Activated T-cell treated with anti-CD3 and anti-CD28 coated beads, Interleukin-2, amount 50 U/mL, for 4 hours (primary cell): ENCODE measurements around the gene ENOX1. TPM values are rescaled to one million over a fixed set of nuclear protein-coding genes. Genes with fewer than 3 reads are reported as not detected.
"Not testable (repeated sequence)": the region's sequence is repeated elsewhere in the genome, so short reads cannot be mapped to it uniquely, and the experiment has no call there.

ENCODE experiments used
- ATAC-seq, 2 donors: fragments of 200-7000 bp; cut with Tn5 transposase; one replicate each; pipeline ENCODE4 v1.10.0; 2021
- DNase-seq: peaks from one replicate; pipeline ENCODE4 v3.0.0-alpha.2; 2020
- H3K27me3 Mint-ChIP-seq: one replicate; pipeline ENCODE4 v1.8.0; 2021; ENCODE audit warnings: low read depth, mixed read lengths
- H3K36me3 Mint-ChIP-seq: one replicate; pipeline ENCODE4 v1.8.0; 2022; ENCODE audit warnings: mixed read lengths; ENCODE audit not compliant: insufficient read depth
- H3K4me1 Mint-ChIP-seq: one replicate; pipeline ENCODE4 v1.8.0; 2021; ENCODE audit warnings: low read depth, mixed read lengths
- H3K4me3 Mint-ChIP-seq: one replicate; pipeline ENCODE4 v1.8.0; 2021; ENCODE audit warnings: mild to moderate bottlenecking, moderate library complexity, mixed read lengths
- H3K9me3 Mint-ChIP-seq: one replicate; pipeline ENCODE4 v1.8.0; 2021; ENCODE audit warnings: mixed read lengths
- total RNA-seq, 3 donors: library from RNA; stranded (reverse); gene quantifications; one replicate each; pipeline ENCODE4 v1.2.1, GENCODE V29; 2021

Gene ENOX1
- total RNA-seq, 3 donors from 2014 or later, result 0.14 TPM; not detected in 2

- H3K4me3 Mint-ChIP-seq, result no peak overlapping the region
- no peaks in the 10 kb centered on the region for H3K27me3 Mint-ChIP-seq
Measured at GRCh38 chr13:43422116-43422515, 364.7 kb downstream of the ENOX1 start.

GRCh38 chr13:43416842-43417241 lies 369.9 kb downstream of the ENOX1 start:
- H3K9me3 Mint-ChIP-seq, H3K4me3 Mint-ChIP-seq, H3K36me3 Mint-ChIP-seq, ATAC-seq, H3K27me3 Mint-ChIP-seq, DNase-seq, H3K4me1 Mint-ChIP-seq: not testable (repeated sequence)

More at GRCh38 chr13:43422116-43422515, 364.7 kb downstream of the ENOX1 start:
- no peaks in the 10 kb centered on the region for H3K4me1 Mint-ChIP-seq
- no peaks in the 10 kb centered on the region for H3K36me3 Mint-ChIP-seq
- H3K9me3 Mint-ChIP-seq, result no peaks in the 10 kb centered on the region
- DNase-seq (no peak), ATAC-seq (no peak)

GRCh38 chr13:43416408-43416807 lies 370.4 kb downstream of the ENOX1 start:
- not testable (repeated sequence) for H3K4me3 Mint-ChIP-seq, H3K4me1 Mint-ChIP-seq, H3K9me3 Mint-ChIP-seq, H3K27me3 Mint-ChIP-seq, H3K36me3 Mint-ChIP-seq, DNase-seq, ATAC-seq

- H3K36me3 Mint-ChIP-seq, H3K4me3 Mint-ChIP-seq, ATAC-seq, H3K9me3 Mint-ChIP-seq, H3K4me1 Mint-ChIP-seq, DNase-seq, H3K27me3 Mint-ChIP-seq: not testable (repeated sequence)
Measured at GRCh38 chr13:43415903-43416391, 370.8 kb downstream of the ENOX1 start.

GRCh38 chr13:43414111-43414510 lies 372.7 kb downstream of the ENOX1 start:
- ATAC-seq, result no peak
- no peak for DNase-seq

GRCh38 chr13:43411741-43412140 lies 375.0 kb downstream of the ENOX1 start:
- Mint-ChIP-seq H3K9me3 (no peaks in the 10 kb centered on the region), H3K36me3 (no peaks in the 10 kb centered on the region), H3K4me3 (no peak overlapping the region), H3K4me1 (no peaks in the 10 kb centered on the region), H3K27me3 (peaks cover 10% of the 10 kb centered on the region)
- ATAC-seq, result no peak
- DNase-seq, result no peak

More at GRCh38 chr13:43414111-43414510, 372.7 kb downstream of the ENOX1 start:
- no peak overlapping the region for H3K4me3 Mint-ChIP-seq
- peaks cover 4% of the 10 kb centered on the region for H3K27me3 Mint-ChIP-seq
- H3K4me1 Mint-ChIP-seq, result no peaks in the 10 kb centered on the region
- no peaks in the 10 kb centered on the region for H3K36me3 Mint-ChIP-seq
- no peaks in the 10 kb centered on the region for H3K9me3 Mint-ChIP-seq

- DNase-seq, result no peak
- Mint-ChIP-seq H3K9me3 (no peaks in the 10 kb centered on the region), H3K4me1 (no peaks in the 10 kb centered on the region)
Measured at GRCh38 chr13:43411211-43411610, 375.6 kb downstream of the ENOX1 start.

GRCh38 chr13:43408274-43408673 lies 378.5 kb downstream of the ENOX1 start:
- no peaks in the 10 kb centered on the region for H3K4me1 Mint-ChIP-seq
- H3K36me3 Mint-ChIP-seq, result no peaks in the 10 kb centered on the region
- ATAC-seq (no peak), DNase-seq (no peak)
- peaks cover 12% of the 10 kb centered on the region for H3K27me3 Mint-ChIP-seq
- H3K4me3 Mint-ChIP-seq, result no peak overlapping the region
- no peaks in the 10 kb centered on the region for H3K9me3 Mint-ChIP-seq

More at GRCh38 chr13:43411211-43411610, 375.6 kb downstream of the ENOX1 start:
- ATAC-seq, result no peak
- no peaks in the 10 kb centered on the region for H3K36me3 Mint-ChIP-seq
- no peak overlapping the region for H3K4me3 Mint-ChIP-seq
- H3K27me3 Mint-ChIP-seq, result peaks cover 10% of the 10 kb centered on the region

- no peaks in the 10 kb centered on the region for H3K4me1 Mint-ChIP-seq
- H3K9me3 Mint-ChIP-seq, result no peaks in the 10 kb centered on the region
- H3K36me3 Mint-ChIP-seq, result no peaks in the 10 kb centered on the region
- ATAC-seq, result no peak
- peaks cover 12% of the 10 kb centered on the region for H3K27me3 Mint-ChIP-seq
- DNase-seq, result no peak
- H3K4me3 Mint-ChIP-seq, result no peak overlapping the region
Measured at GRCh38 chr13:43407023-43407581, 379.7 kb downstream of the ENOX1 start.

- no peaks in the 10 kb centered on the region for H3K36me3 Mint-ChIP-seq
- H3K4me3 Mint-ChIP-seq, result no peak overlapping the region
- peaks cover 12% of the 10 kb centered on the region for H3K27me3 Mint-ChIP-seq
- H3K9me3 Mint-ChIP-seq, result no peaks in the 10 kb centered on the region
- DNase-seq (no peak), ATAC-seq (no peak)
- no peaks in the 10 kb centered on the region for H3K4me1 Mint-ChIP-seq
Measured at GRCh38 chr13:43405457-43405856, 381.3 kb downstream of the ENOX1 start.

- ATAC-seq, result no peak
- Mint-ChIP-seq H3K27me3 (peaks cover 13% of the 10 kb centered on the region), H3K4me3 (no peak overlapping the region), H3K36me3 (no peaks in the 10 kb centered on the region), H3K4me1 (no peaks in the 10 kb centered on the region), H3K9me3 (no peaks in the 10 kb centered on the region)
- no peak for DNase-seq
Measured at GRCh38 chr13:43402380-43402779, 384.4 kb downstream of the ENOX1 start.

GRCh38 chr13:43401361-43401760 lies 385.4 kb downstream of the ENOX1 start:
- no peaks in the 10 kb centered on the region for H3K36me3 Mint-ChIP-seq
- DNase-seq, result no peak
- H3K27me3 Mint-ChIP-seq, result peaks cover 13% of the 10 kb centered on the region
- H3K4me1 Mint-ChIP-seq, result no peaks in the 10 kb centered on the region
- H3K9me3 Mint-ChIP-seq, result no peaks in the 10 kb centered on the region
- no peak for ATAC-seq
- no peak overlapping the region for H3K4me3 Mint-ChIP-seq

GRCh38 chr13:43397111-43397510 lies 389.7 kb downstream of the ENOX1 start:
- H3K27me3 Mint-ChIP-seq, result peaks cover 11% of the 10 kb centered on the region
- no peak for ATAC-seq
- no peaks in the 10 kb centered on the region for H3K36me3 Mint-ChIP-seq
- H3K4me1 Mint-ChIP-seq, result no peaks in the 10 kb centered on the region
- no peaks in the 10 kb centered on the region for H3K9me3 Mint-ChIP-seq
- no peak overlapping the region for H3K4me3 Mint-ChIP-seq
- DNase-seq, result no peak

GRCh38 chr13:43391036-43391435 lies 395.7 kb downstream of the ENOX1 start:
- Mint-ChIP-seq H3K4me3 (no peak overlapping the region), H3K27me3 (no peaks in the 10 kb centered on the region), H3K36me3 (no peaks in the 10 kb centered on the region), H3K4me1 (no peaks in the 10 kb centered on the region), H3K9me3 (no peaks in the 10 kb centered on the region)
- DNase-seq, result no peak
- no peak for ATAC-seq

- H3K4me3 Mint-ChIP-seq, result no peak overlapping the region
- ATAC-seq (no peak), DNase-seq (no peak)
- no peaks in the 10 kb centered on the region for H3K27me3 Mint-ChIP-seq
- H3K4me1 Mint-ChIP-seq, result no peaks in the 10 kb centered on the region
- no peaks in the 10 kb centered on the region for H3K9me3 Mint-ChIP-seq
- no peaks in the 10 kb centered on the region for H3K36me3 Mint-ChIP-seq
Measured at GRCh38 chr13:43390619-43391018, 396.2 kb downstream of the ENOX1 start.
